ENCODE data around the gene AUTS2.

AUTS2 gene

DNA sequence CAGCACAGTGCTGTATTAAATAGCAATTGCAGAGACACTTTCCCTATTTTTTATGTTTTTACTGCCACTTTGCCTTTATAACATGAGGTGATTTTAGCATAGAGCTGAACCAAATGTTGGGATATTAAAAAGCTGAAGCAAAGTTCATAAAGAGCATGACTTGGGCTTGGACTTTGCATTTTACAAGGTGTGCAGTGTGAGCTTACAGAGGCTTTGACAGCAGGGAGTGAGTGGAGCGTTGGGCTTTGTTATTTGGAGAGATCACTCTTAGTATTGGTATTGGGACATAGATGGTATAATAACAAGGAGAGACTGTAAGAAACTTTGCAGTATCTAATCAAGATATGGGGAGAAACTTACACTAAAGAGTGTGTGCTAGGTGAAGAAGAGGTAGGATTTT lies 449.1 kb downstream of the AUTS2 start:
- DNase-seq = no peak

DNA sequence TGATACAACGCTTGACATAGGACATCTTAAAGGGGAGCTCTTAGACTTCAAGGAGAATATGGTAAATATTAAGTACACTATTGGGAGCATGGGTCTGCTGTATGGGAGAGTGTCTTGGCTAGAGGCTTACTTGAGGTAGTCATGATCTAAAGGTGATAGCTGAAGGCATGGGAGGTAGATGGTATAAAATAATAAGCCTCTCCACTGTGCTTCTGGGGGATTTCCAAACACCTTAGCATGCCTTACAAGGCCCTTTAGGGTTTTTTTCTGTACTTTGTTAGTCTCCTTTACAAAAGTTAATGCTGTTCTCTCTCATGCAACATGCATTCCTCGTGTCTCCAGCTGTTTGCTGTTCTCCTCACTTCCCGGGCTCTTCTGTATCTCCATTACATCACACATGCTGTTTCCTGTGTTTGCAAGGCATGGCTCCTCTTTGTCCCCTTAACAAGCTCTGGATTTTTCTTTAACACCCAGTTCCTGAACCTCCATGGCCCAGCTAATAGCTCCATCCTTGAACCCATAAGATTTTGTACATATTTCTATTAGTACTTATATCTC lies 449.7 kb downstream of the AUTS2 start:
- no peak for DNase-seq

DNA sequence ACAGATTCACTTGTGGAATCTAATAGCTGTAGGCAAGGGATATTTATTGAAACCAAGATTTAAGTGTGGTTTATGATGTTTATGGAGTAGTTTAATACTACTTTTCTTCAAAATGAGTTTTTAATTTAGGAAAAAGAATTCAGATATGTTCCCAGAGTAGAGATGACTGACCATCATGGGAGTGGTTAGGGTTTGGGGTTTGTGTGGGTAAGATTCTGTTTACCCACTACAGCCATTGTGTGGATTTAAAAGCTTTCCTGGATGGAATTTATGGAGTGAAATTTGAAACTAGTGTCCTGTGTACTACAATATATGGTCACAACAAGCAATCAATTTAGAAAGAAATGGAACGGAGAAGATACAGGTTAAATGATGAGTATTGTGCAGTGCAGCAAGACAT lies 453.5 kb downstream of the AUTS2 start:
- DNase-seq = peak; percentile 40

DNA sequence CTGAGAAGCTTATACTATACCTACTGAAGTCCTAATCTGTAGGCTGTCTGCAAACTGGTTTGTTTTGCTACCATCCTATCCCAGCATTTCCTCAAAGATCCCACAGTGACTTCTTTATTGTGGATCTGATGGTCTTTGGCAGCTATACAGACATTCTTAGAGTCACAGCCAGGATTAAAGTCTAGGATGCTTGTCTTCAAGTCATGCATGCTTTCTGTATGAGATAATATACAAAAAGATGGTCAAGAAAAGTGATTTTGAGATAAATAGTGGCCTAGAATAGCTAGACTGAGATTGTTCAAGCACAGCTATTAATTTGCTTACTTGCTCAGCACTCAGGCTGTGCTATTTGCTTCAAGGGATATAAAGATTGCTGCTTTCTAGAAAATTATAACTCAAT lies 454.4 kb downstream of the AUTS2 start:
- no peak for DNase-seq

DNA sequence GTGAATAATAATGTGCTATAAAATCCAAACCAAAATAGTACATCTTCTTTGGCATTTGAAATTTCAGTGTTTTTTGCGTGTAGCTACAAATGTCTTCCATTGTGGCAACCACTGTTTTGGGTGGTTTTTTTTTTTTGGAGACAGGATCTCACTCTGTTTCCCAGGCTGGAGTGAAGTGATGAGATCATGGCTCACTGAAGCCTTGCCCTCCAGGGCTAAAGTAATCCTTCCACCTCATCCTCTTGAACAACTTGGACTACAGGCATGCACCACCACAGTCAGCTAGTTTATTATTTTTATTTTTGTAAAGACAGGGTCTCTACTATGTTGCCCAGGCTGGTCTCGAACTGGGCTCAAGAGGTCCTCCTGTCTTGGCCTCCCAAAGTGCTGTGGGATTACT lies 455.1 kb downstream of the AUTS2 start:
- DNase-seq = no peak

DNA sequence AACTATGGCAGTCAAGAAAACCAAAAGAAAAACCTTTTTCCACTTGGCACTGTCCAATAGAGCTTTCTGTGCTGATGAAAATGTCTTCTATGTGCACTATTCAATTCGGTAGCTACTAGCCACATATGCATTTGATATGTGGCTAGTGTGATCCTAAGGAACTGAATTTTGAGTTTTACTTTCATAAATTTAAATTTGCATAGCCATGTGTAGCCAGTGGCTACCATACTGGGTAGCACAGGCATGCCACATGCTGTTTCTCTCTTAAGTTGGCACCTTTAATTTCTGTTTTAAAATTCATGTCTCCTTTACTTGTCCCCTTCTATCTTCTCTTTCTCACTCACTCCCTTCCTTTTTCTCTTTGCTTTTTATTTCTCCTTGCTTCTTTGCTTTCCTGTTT lies 455.7 kb downstream of the AUTS2 start:
- no peak for DNase-seq

DNA sequence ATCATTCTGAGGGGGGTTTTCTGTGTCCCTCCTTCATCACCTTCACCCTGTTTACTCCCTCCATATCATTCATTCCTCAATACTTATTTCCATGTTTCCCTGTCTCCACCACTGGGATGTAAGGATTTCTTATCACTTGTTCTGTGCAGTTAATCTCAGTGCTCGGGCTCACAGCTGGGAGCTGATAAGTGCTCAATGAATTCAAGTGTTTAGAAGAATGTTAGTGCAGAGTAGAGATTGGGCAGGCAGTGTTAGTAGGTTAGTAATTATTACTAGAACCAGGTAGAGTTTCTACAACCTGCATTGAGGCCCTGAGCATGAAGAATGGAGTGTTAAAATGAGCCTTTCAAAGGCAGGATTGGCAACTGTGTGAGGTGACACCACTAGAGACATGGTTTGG lies 458.1 kb downstream of the AUTS2 start:
- DNase-seq = no peak

DNA sequence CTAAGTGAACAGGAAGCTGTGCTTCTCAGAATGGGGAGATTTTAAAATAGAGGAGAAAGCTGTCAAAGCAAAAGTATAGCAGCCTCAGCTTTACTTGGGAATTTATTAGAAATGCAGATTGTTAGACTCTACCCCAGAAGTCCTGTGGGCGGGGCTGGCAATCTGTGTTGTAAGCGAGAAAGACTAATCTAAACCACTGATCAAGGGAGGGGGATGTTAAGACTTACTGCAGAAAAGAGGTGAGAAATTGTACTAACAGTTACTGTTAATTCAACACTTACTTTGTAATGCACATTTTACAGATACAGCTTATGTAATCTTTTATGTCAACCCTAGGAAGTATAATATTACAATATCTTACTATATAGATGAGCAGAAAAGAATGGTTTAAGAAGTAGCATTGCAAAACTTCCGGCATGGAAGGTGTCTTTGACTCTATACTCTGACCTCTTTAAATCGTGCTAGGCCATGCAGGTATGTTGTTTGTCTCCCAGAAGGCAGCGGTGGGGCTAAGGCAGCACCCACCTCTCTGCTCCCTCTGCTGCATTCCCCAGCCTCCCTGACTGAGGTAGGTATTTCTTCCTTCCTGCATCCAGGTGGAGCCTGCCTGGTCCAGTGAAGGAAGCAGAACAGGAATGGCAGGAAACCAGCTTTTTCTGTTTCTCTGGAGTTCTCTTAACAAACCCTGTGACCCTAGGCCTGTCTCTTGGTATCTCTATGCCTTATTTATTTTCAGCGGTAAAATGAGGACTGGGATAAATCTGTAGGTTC lies 462.2 kb downstream of the AUTS2 start:
- no peak for DNase-seq

DNA sequence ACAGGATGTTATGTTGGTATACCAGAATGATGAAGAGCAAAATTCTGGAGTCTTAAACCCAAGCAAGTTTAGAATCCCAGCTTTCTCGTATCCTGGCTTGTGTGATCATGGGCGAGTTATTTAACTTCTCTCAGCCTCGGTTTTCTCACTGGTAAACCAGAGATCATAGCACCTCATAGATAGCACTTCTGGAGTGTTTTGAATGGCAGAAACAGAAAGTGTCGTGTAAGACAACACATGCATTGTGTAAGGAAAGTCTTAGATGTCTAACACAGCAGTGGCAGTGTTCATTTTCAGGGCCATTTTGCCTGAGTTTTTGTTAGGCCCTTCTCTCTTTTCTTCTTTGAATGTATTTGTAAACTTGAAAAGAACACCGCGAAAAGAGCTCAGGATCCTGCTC lies 465.1 kb downstream of the AUTS2 start:
- no peak for DNase-seq

DNA sequence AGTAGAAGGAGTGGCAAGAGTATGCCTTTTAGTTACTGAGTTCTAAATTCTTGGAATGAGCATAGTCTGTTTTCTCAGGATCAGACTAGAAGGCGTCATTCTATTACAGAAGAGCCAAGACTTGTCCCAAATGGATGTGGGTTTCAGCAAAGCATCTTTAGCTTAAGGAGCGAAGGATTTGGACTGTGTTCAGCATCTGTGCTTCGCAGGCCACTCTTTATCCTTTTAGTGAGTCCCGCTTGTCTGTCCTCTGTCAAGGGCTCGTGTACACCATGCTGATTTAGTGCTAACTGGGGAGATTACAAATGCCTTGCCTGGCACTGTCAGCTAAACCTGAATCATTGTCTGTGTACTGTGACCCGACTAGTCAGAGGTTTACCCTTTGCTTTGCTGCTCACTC lies 465.7 kb downstream of the AUTS2 start:
- no peak for DNase-seq

DNA sequence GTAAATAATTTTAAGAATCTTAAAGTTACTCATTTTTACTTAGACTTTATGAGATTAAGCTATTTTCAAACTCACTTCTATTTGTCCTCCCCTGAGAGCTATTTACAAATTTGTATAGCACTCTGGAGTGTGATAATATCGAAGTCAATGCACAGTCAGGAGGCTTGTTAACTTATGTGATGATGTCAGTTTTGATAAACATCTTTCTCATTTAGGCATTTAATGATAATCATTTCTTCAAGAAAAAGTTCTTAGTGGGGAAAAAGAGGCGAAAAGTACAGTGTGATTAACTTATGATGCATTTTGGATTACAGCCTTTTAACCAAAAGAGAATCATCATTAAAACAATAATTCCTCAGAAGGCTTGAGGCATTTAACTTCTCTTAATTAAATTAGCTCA lies 468.6 kb downstream of the AUTS2 start:
- no peak for DNase-seq

DNA sequence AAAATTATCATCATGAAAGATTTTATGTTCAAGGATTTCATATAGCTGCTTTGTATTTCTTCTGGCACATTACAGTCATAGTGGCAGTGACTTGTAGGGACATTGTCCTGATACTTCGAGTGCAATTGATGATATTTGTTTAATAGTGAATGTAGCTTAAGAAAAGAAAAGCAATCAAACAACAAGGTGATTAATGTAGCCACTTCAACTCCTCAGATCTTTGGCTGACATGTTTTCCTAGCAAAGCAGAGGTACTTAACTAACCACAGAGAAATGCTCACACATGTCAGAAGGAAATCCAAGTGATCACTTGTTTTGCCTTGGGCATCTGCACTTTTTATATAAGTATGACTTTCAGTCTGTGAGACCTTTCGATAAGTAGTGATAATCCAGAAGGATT lies 470.3 kb downstream of the AUTS2 start:
- no peak for DNase-seq

DNA sequence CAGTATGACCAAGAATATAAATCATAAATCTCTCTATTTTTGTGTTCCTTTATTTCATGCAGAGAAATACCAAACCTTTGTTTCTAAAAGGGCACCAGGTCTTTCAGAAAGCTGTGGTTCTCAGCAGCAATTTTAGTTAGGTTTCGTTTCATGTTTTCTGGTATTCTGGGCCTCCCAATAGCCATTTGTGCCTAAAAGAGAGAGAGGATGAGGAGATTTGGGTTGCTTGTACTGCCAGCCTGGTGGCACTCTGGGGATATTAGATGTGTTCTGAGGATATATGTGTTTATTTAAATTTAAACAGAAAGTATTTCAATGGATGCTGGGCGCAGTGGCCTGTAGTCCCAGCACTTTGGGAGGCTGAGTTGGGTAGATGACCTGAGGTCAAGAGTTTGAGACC lies 471.7 kb downstream of the AUTS2 start:
- no peak for DNase-seq

DNA sequence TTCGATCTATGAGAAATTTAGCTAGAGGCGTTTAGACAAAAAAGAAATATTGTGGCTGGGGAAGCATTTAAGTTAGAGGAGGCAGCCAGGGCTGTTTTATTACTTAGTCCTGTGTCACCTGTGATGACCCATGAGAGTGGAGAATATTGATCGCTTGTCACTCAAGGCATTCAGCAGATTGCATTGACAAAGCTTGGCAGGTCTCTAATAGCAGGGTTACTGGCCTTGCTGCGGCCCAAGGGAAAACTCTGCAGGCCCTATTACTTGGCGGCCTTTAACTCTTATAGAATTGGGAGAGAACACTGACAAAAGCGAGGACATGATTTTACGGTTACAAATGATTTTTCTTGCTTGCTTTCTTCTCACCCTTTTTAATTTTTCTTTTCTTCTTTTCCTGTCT lies 473.5 kb downstream of the AUTS2 start:
- no peak for DNase-seq

DNA sequence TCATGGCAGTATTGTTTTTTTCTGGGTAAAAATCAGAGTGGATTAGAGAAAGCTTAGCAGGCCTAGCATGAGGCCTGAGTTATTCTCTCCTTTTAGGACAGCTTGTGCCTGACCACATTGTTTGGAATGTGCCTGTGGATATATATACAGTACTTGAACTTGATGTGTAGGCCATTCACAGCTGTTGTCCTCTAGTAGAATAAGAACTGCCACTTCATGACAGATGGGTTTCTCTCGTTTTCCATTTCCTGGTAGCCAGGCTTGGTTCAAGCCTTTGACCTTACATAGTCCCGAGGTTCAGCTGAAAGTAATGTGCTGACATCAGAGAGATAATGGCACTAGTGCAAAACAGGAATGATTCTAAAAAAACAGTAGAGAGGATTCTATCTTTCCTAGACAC lies 473.9 kb downstream of the AUTS2 start:
- DNase-seq = no peak

DNA sequence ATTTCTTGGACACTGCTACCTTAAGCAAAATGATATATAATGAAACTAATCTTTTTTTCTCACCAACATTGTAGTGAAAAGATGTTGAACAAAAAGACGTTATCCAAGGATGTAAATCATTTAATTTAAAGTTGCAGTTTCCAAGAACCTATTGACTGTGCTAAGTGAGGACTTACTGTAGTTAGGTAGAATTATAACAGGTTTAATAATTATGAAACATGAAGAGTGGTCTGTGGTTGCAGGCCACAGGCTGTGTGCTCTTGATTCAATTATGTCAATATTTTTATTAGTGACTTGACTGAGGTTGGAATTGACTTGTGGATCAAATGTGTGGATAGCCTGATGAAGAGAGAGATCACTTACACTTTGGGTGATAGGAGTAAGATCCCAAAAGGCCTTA lies 478.1 kb downstream of the AUTS2 start:
- no peak for DNase-seq

DNA sequence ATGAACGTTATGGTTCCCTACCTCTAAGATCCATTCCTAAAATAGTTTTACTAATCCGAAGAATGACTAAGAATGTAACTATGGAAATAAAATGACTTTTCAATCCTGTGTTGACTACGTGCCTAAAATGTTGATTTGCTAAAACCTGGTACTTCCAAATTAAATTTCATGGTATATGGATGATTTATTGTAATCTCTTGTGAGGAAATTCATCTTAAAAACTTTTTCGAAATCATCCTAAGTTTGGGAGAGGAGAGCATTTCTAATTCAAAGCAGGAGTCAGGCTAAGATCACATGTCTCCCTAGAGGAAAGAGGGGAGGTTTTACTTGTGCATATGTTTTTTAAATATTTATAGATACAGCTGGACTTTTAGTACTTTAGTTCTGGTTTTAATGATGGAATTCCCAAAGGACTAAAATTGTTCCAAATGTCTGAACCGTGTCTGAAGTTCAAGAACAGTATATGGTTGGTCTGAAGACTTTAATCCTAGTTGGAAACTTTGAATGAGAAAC lies 483.9 kb downstream of the AUTS2 start:
- DNase-seq = no peak

DNA sequence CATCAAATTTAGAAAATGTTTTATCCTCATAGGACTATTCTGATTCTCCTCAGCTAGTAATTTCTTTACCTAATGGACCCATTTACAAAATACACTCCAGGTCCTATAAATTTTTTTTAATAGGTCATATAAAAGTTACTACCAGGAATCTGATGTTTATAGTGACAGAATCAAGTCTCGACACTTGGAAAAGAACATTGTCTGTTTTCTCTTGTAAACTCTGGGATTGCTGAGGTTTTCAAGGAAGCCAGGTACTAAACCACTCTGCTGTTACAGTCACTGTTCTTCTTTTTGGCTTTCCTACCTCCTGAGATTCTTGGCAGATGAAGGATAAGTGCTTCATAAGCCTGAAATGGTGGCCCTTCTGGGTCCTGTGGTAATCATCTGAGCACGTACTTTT lies 493.1 kb downstream of the AUTS2 start:
- DNase-seq = no peak

DNA sequence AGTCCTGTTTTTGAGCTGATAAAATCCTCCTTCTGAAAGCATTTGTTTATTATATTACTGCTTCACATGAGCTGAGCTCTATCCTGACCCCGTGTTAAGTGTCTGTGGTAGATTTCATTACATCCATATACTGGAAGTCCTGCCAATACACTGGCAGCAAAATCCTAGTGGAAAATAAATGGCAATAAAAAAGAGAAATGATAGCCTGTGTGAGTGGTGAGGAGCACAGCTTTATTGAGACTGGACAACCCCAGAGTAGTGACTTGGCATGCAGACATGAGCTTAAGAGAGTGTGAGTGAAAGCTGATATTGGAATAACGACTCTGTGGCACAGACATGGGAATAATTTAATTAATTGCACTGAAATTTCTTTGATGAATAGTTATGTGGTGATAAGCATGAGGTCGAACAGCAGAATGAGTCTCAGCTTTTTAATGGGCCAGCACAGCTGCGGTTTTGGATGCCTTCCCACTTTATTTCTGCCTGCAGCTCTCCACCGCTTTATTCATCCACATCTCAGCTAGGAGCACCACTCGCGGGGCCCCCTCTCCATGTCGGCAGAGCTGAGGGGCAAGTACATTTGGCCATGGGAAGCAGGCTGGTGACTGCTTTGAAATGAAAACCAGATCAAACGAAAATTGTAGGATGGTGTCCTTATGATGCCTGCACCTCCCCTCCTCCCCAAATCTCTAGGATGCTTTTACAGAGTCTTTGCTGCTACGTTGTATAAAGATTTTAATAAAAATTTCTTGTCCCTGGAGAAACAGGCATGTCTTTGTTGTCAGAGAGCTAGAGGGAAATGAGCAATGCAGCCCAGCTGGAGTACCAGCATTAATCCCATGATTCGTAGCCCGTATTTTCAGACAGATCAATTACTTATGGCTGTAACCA lies 494.3 kb downstream of the AUTS2 start:
- no peak for DNase-seq

DNA sequence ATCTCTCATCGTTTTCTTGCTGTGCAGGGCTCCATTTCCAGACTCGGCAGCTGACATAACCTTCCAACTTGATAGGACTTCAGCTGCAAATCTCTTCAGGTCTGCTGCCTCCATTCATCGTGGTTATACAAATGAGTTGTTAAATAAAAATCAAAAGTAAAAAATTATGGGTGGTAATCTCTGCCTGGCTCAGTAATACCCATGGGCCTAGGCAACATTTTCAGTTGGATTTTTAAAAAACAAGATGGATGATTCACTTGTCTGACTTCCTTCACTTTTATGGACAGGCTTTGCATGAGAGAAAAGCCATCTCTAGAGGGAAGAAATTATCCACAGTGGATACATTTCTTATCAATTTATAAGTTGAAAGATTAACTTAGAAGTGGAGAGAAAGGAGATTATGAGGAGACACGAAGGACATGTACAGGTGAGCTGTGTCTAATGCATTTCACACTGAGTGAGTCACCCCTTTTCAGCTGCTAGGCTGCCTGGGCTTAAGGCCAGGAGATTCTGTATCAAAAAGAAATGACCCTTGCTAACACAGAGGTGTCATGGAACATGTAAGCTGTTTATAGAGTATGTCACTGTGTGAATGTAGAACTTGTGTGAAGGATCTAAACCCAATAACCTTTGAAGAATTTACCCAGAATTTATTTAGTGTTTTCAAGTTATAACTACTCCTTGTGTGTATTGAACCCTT lies 495.1 kb downstream of the AUTS2 start:
- no peak for DNase-seq

DNA sequence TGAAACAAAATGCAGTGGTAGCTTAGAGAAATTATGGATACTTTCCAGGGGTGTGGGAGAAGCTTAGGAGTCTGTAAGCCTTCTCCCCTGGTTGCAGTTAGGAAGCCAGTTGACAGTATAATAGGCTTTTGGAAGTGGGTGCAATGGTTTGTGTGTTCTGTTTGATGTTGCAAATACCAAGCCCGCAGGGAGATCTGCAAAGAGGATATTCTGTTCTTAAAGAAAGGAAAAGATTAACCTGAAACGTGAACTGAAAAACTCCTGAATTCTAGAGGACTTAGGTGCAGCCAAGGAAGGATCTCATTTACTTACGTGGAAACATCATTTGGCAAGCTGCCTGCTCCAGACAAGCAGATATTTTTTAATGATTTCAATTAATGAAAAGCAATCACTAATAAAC lies 496.6 kb downstream of the AUTS2 start:
- no peak for DNase-seq

DNA sequence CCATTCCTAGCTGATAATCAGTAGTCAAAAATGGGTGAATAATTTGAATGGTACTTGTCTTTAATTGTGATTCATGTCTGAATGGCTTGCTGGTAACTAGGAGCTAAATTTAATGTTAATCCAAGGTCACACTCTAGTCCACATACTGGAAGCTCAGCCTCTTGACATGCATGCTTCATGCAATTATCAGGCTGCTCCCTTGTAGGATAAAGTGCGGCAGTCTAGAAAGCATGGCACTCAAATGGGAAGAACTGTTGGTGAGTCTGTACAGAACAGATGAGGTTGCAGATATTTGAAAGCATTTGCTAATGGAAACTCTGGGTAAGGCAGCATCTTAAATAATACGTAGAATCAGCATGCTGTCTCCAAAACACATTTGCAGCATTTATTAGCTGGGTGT lies 499.4 kb downstream of the AUTS2 start:
- DNase-seq = peak; percentile 91

DNA sequence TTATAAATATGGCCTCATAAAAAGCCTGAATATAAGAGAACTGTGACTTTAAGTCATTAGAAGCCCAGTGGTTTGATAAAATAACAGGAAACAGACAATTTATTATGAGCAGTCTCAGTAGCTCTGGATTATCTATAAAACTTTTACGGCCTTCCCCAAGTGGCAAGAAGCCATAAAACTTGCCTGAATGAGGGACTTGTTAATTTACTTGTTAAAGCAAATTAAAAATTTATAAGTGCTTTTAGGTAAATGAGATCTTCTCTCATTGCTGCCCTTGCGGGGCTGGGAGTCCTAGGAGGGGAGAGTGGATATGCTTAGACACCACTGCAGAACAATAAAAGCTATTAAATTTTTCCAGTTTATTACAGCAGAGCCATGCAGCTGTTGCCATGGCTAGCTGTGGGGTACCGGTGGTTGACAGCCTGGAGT lies 499.9 kb downstream of the AUTS2 start:
- peak; percentile 91 for DNase-seq

All from NCI-H748 treated with DMSO at 0.1 percent for 48 hours (cell line).